ENCODE measurements around the gene NCKAP5L. TPM values are rescaled to one million over a fixed set of nuclear protein-coding genes. Genes with fewer than 3 reads are reported as not detected.

The NCKAP5L gene
- polyA plus RNA-seq, 3 donors, result 3.7 to 14.9 (median 6.8) TPM

DNA sequence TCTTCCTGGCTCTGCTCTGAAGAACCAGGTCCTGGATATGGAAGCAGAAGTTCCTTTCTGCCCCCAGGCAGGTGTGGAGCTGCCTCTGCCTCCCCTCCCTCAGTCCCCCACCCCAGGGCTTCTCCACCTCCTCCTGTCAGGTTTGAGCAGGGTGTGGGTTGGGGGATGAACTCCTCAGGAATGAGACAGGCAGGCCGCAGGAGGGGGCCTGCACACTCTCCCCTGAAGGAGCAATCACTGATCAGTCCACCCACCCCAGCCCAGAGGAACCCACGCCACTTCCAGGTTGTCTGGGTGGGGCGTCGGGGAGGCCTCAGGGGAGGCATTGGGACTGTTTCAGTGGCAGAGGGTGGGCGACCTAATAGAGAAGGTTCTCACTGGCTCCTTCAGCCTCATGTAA is 48.9 kb upstream of the NCKAP5L start:
- H3K27me3 ChIP-seq (ENCODE audit: control insufficient read depth in 2 of 2, insufficient read depth in 2 of 2, low read length in 2 of 2), result no peaks in the 10 kb centered on the region
- H3K4me3 ChIP-seq (replicated peaks in 1 of 3; ENCODE audit: low read depth in 2 of 3, low read length in 3 of 3), result no peak overlapping the region
- H3K4me1 ChIP-seq (ENCODE audit: control insufficient read depth in 1 of 2, insufficient read depth in 2 of 2, low read length in 2 of 2), result no peaks in the 10 kb centered on the region
- no peak overlapping the region for H3K4me3 Mint-ChIP-seq
- peaks cover 0 to 9% of the 10 kb centered on the region in 2 donors for H3K9me3 ChIP-seq (replicated peaks in 1 of 2; ENCODE audit: control insufficient read depth in 1 of 2, insufficient read depth in 1 of 2, low read length in 2 of 2)
- peaks cover 0 to 19% (median 7%) of the 10 kb centered on the region in 7 donors for H3K9me3 Mint-ChIP-seq
- 100% methylated on average over 1 of the region's 5 CpGs for WGBS (ENCODE audit: insufficient coverage)
- H3K9ac ChIP-seq (ENCODE audit: insufficient read depth, low read length, poor library complexity, severe bottlenecking), result no peak overlapping the region
- no peaks in the 10 kb centered on the region for H3K36me3 ChIP-seq (replicated peaks in 1 of 2; ENCODE audit: control insufficient read depth in 1 of 2, insufficient read depth in 2 of 2, low read length in 2 of 2)
- H3K79me2 ChIP-seq (ENCODE audit: insufficient read depth, low read length), result no peaks in the 10 kb centered on the region
- DNase-seq, result no peak
- no peaks in the 10 kb centered on the region for H3K4me1 Mint-ChIP-seq
- H2AFZ ChIP-seq (ENCODE audit: insufficient read depth, low read depth, low read length, poor library complexity, severe bottlenecking), result no peak overlapping the region
- intact Hi-C loops (cut with micrococcal nuclease), result no loop called here
- peaks cover 3 to 6% (median 5%) of the 10 kb centered on the region in 3 donors for H3K27me3 Mint-ChIP-seq (ENCODE audit: low read depth in 3 of 3)
- no peaks in the 10 kb centered on the region for H4K20me1 ChIP-seq (ENCODE audit: insufficient read depth, low read length)
- TF ChIP-seq, protein P1, sequence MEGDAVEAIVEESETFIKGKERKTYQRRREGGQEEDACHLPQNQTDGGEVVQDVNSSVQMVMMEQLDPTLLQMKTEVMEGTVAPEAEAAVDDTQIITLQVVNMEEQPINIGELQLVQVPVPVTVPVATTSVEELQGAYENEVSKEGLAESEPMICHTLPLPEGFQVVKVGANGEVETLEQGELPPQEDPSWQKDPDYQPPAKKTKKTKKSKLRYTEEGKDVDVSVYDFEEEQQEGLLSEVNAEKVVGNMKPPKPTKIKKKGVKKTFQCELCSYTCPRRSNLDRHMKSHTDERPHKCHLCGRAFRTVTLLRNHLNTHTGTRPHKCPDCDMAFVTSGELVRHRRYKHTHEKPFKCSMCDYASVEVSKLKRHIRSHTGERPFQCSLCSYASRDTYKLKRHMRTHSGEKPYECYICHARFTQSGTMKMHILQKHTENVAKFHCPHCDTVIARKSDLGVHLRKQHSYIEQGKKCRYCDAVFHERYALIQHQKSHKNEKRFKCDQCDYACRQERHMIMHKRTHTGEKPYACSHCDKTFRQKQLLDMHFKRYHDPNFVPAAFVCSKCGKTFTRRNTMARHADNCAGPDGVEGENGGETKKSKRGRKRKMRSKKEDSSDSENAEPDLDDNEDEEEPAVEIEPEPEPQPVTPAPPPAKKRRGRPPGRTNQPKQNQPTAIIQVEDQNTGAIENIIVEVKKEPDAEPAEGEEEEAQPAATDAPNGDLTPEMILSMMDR (IDR thresholded peaks at IDR 0.05), result no peak
- no peak overlapping the region for H3K4me2 ChIP-seq (replicated peaks; ENCODE audit: extremely low read depth, low read length, poor library complexity, severe bottlenecking)
- no peak overlapping the region for H3K27ac ChIP-seq (ENCODE audit: low read depth in 1 of 2, low read length in 2 of 2)
- no peaks in the 10 kb centered on the region for H3K36me3 Mint-ChIP-seq
- H3K27ac Mint-ChIP-seq, result no peak overlapping the region

DNA sequence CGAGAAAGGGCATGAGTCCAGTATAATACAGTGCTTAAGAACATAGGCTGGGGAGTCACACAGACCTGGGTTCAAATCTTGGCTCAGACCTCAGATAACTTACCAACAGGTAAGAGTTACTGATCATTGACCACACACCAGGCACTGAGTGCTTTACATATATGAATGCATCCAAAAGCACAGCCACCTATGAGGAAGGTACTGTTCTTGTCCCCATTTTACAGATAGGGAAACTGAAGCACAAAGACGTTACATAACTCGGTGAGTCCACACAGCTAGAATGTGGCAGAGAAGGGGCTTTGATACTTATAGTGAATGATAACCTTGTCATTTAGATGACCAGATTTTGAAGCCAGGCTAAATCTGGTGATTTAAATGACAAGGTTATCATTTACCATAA is 47.9 kb upstream of the NCKAP5L start:
- H3K79me2 ChIP-seq (ENCODE audit: insufficient read depth, low read length), result no peaks in the 10 kb centered on the region
- peaks cover 0 to 9% of the 10 kb centered on the region in 2 donors for H3K9me3 ChIP-seq (replicated peaks in 1 of 2; ENCODE audit: control insufficient read depth in 1 of 2, insufficient read depth in 1 of 2, low read length in 2 of 2)
- TF ChIP-seq, protein P1 (IDR thresholded peaks at IDR 0.05), result no peak
- Mint-ChIP-seq H3K4me3 (no peak overlapping the region), H3K9me3 (peaks cover 0 to 19% (median 7%) of the 10 kb centered on the region in 7 donors), H3K4me1 (no peaks in the 10 kb centered on the region), H3K27me3 (ENCODE audit: low read depth in 3 of 3) (peaks cover 2 to 6% (median 5%) of the 10 kb centered on the region in 3 donors), H3K36me3 (no peaks in the 10 kb centered on the region), H3K27ac (no peak overlapping the region)
- intact Hi-C loops (cut with micrococcal nuclease), result no loop called here
- H3K4me2 ChIP-seq (replicated peaks; ENCODE audit: extremely low read depth, low read length, poor library complexity, severe bottlenecking), result no peak overlapping the region
- H3K27ac ChIP-seq (ENCODE audit: low read depth in 1 of 2, low read length in 2 of 2), result no peak overlapping the region
- no peak overlapping the region for H3K9ac ChIP-seq (ENCODE audit: insufficient read depth, low read length, poor library complexity, severe bottlenecking)
- H3K27me3 ChIP-seq (ENCODE audit: control insufficient read depth in 2 of 2, insufficient read depth in 2 of 2, low read length in 2 of 2), result no peaks in the 10 kb centered on the region
- DNase-seq, result no peak
- H4K20me1 ChIP-seq (ENCODE audit: insufficient read depth, low read length), result no peaks in the 10 kb centered on the region
- no peaks in the 10 kb centered on the region for H3K36me3 ChIP-seq (replicated peaks in 1 of 2; ENCODE audit: control insufficient read depth in 1 of 2, insufficient read depth in 2 of 2, low read length in 2 of 2)
- no peak overlapping the region for H2AFZ ChIP-seq (ENCODE audit: insufficient read depth, low read depth, low read length, poor library complexity, severe bottlenecking)
- WGBS (ENCODE audit: insufficient coverage), result 100% methylated on average over 2 of the region's 3 CpGs
- H3K4me3 ChIP-seq (replicated peaks in 1 of 3; ENCODE audit: low read depth in 2 of 3, low read length in 3 of 3), result no peak overlapping the region
- no peaks in the 10 kb centered on the region for H3K4me1 ChIP-seq (ENCODE audit: control insufficient read depth in 1 of 2, insufficient read depth in 2 of 2, low read length in 2 of 2)

All from CD14-positive monocyte (primary cell).